GM12872 (cell line): ENCODE results near the gene SERINC3.

Source experiments
- TF ChIP-seq, protein P1 (sequence below): IDR thresholded peaks from 3 replicates; pipeline ENCODE4 v1.5.1; 2011; ENCODE audit warnings: low read depth, mild to moderate bottlenecking, low read length, moderate library complexity; ENCODE audit not compliant: insufficient read depth

The SERINC3 gene

DNA sequence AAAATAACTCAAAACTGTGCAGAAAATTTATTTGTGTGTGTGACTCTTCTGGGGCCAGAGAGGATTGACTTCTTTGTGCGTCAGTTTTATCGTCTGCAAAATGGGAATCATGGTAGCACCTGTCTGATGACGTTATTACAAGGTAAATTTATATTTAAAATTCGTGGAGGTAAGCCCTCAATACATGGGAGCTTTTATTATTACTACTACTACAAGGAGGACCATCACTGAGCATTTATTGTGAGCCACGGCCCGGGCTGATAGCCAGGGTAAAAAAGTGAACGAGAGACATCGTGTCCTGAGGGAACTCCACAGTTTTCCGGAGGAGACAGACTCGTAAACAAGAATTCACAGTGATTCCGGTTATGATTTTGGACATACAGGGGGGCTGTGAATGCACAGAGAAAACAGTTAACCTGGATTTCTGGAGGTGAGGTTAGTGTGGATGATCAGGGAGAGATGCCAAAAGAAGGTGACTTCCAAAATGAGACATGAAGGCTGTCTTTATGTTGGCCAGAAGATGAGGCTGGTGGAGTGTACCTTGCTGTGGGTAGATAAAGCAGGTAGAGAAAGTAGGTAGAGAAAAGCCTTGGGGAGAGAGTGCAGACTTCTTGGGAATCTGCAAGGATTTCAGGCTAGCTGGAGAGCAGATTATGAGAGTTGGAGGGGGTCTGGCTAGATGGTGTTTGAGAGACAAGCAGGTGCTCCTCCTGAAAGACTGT, 10.6 kb upstream of the SERINC3 start:
- TF ChIP-seq, protein P1, sequence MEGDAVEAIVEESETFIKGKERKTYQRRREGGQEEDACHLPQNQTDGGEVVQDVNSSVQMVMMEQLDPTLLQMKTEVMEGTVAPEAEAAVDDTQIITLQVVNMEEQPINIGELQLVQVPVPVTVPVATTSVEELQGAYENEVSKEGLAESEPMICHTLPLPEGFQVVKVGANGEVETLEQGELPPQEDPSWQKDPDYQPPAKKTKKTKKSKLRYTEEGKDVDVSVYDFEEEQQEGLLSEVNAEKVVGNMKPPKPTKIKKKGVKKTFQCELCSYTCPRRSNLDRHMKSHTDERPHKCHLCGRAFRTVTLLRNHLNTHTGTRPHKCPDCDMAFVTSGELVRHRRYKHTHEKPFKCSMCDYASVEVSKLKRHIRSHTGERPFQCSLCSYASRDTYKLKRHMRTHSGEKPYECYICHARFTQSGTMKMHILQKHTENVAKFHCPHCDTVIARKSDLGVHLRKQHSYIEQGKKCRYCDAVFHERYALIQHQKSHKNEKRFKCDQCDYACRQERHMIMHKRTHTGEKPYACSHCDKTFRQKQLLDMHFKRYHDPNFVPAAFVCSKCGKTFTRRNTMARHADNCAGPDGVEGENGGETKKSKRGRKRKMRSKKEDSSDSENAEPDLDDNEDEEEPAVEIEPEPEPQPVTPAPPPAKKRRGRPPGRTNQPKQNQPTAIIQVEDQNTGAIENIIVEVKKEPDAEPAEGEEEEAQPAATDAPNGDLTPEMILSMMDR: no peak

DNA sequence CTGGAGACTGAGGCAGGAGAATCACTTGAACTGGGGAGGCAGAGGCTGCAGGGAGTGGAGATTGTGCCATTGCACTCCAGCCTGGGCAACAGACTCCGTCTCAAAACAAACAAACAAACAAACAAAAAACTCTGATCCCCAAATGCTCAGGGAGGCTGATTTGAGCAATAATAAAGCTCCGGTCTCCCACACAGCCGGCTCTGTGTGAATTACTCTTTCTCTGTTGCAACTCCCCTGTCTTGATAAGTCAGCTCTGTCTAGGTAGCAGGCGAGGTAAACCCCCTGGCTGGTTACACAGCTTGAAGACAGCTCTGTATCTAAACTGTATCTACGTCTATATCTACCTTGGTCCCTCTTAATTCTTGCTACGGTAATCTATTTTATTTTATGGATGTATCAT, 6.4 kb upstream of the SERINC3 start:
- TF ChIP-seq, protein P1: no peak

DNA sequence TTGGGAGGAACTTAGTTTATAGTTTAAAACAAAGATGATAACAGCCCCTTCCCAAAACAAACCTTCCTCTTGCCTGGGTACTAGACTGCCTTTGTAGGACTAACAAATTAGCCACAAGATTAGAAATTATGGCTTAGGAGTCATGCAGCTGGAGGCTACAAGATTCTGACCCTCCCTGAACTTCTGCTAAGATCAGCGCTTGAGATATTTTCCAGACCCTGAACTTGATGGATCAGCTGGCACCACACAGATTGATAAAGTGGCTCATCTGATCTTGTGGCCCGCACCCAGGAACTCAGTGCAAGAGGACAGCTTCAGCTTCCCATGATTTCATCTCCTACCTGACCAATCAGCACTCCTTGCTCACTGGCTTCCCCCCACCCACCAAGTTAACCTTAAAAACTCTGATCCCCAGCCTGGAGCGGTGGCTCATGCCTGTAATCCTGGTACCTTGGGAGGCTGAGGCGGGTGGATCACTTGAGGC, 5.9 kb upstream of the SERINC3 start:
- TF ChIP-seq, protein P1: no peak

DNA sequence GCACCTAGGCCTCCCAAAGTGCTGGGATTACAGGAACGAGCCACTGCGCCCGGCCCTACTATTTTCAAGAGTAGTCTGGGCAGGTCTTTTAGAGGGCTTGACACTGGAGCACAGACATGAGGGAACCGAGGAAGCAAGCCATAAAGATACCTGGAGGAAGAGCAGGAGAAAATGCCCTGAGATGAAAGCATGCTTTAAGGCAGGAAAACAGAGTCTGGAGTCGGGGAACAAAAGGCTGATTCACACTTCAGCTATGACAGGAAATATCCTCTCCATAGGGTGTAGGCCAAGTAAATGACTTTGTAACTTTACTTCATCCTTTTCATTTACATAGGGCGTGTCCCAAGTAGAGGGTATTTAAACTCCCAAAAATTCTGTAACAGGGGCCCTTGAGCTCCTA, 4.3 kb upstream of the SERINC3 start:
- TF ChIP-seq, protein P1: no peak

DNA sequence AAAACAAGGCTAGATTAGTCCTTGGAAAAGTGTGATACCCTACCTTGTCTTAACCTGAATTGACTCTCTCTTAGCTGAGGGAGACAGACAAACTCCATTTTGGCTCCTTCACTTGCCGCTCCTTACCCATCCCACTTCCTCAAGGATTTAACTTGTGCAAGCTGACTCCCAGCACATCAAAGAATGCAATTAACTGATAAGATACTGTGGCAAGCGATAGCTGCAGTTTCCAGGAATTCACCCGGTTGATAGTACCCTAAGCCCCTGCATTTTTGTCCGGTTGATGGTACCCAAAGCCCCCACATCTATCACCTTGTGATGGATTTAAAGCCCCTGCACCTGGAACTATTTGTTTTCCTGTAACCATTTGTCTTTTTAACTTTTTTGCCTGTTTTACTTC, 1.9 kb upstream of the SERINC3 start:
- TF ChIP-seq, protein P1: no peak

DNA sequence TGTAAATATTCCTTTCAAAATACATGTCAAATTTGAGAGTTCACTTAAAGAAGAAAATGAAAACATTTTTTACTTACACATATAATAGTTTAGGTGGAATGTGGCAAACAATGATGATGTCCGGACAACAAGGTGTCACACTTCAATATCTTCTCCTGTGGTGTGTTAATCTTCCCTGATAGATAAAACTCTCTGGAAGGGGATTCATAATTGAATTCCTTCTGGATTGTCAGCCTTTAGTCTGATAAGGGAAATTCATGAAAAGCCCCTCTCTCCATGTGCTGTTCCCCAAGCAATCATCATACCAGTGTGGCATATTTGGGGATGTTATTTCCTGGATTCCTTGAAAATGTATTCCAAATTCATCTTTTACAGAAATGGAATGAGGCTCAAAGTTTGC, 971 bp upstream of the SERINC3 start:
- TF ChIP-seq, protein P1: no peak

DNA sequence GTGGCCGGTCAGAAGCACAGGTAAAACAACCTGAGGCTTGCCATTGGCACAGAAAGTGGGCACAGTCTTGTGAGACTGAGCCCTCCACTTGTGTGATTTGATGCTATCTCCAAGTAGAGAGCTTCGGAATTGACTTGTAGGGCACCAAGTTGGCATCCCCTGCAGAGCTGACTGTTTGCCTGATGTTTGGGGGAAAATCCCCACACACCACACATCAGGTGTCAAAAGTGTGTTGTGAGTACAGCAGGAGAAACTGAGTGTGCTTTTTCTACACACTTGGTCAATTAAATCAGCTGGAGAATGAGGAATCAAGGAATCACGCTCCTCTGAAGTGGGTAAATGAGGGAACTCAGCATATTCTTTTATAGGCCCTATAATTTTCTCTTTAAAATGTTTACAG, 989 bp downstream of the SERINC3 start:
- TF ChIP-seq, protein P1: no peak

DNA sequence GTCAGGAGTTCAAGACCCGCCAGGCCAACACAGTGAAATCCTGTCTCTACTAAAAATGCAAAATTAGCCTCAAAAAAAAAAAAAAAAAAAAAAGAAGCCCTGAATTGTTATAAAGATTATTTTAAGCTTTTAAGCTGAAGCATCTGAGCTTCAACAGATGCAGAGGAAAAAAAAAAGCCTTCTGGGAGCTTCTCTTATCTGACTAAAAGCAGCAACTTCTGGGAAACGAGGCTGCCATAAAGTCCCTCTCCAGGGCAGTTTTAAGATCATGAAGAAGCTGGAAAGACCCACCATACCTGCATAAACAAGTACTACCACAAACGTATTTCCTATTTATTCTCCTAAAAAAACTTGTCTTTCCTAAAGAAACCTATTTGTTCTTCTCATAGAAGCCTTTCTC, 3.6 kb downstream of the SERINC3 start:
- TF ChIP-seq, protein P1: no peak
